HEK293 (cell line): ENCODE data around the gene LRRTM4.

Source experiments
- CTCF ChIA-PET: fragments of 350-600 bp; formaldehyde crosslinking; extraction: SDS; loops from one replicate; lab custom pipeline; 2021; ENCODE audit warnings: antibody characterized with exemption; lab: Yijun Ruan, JAX
- POLR2A ChIA-PET: fragments of 300-600 bp; formaldehyde crosslinking; extraction: SDS; loops from one replicate; lab custom pipeline; 2020; ENCODE audit warnings: antibody characterized with exemption, inconsistent platforms; lab: Yijun Ruan, JAX
- H3K27ac ChIP-seq: fragments of 200-500 bp; sonication (Bioruptor generic); 2 replicates; pipeline ENCODE4 v1.5.1; 2014; ENCODE audit warnings: low read depth, low read length, control low read depth, inconsistent platforms; ENCODE audit errors: extremely low read depth
- H3K36me3 ChIP-seq, 2 experiments: fragments of 200-500 bp in 1 of 2; sonication (Bioruptor generic) in 1 of 2; 1 replicate in 1 of 2; 2 replicates in 1 of 2; pipeline ENCODE4 v1.5.1; 2014 to 2017; ENCODE audit warnings: inconsistent platforms in 2 of 2, low read length in 2 of 2; ENCODE audit not compliant: control insufficient read depth in 2 of 2, insufficient read depth in 1 of 2
- H3K4me1 ChIP-seq: fragments of 200-500 bp; sonication (Bioruptor generic); 2 replicates; pipeline ENCODE4 v1.5.1; 2014; ENCODE audit warnings: mild to moderate bottlenecking, low read length, inconsistent platforms; ENCODE audit not compliant: control insufficient read depth, insufficient read depth
- H3K4me3 ChIP-seq: 2 replicates; pipeline ENCODE4 v1.5.1; 2011; ENCODE audit warnings: low read depth, mild to moderate bottlenecking, control low read depth, low read length, moderate library complexity
- H3K9me3 ChIP-seq: fragments of 200-500 bp; sonication (Bioruptor generic); 2 replicates; pipeline ENCODE4 v1.5.1; 2014; ENCODE audit warnings: low read depth, low read length, inconsistent platforms; ENCODE audit not compliant: control insufficient read depth, insufficient read depth
- BCL11B ChIP-seq: fragments of 450-650 bp; formaldehyde crosslinking; IDR thresholded peaks from 2 replicates; pipeline ENCODE4 v1.5.1; 2016; ENCODE audit warnings: low read depth, missing biosample characterization, missing genetic modification characterization
- GLI2 ChIP-seq: fragments of 450-650 bp; formaldehyde crosslinking; IDR thresholded peaks from 2 replicates; pipeline ENCODE4; 2017; ENCODE audit warnings: missing biosample characterization, missing genetic modification characterization, low read depth, borderline replicate concordance
- IKZF3 ChIP-seq: fragments of 450-650 bp; IDR thresholded peaks from 2 replicates; pipeline ENCODE4 v1.5.0; 2018; ENCODE audit warnings: missing biosample characterization, mild to moderate bottlenecking, missing genetic modification characterization, moderate library complexity
- KLF16 ChIP-seq: fragments of 450-650 bp; formaldehyde crosslinking; IDR thresholded peaks from 2 replicates; pipeline ENCODE4 v1.5.1; 2017; ENCODE audit warnings: missing biosample characterization, missing genetic modification characterization
- KLF17 ChIP-seq: fragments of 450-650 bp; formaldehyde crosslinking; IDR thresholded peaks from 2 replicates; pipeline ENCODE4 v1.5.1; 2016; ENCODE audit warnings: missing biosample characterization, missing genetic modification characterization
- MEIS1 ChIP-seq: sonication (generic); formaldehyde crosslinking; IDR thresholded peaks from 2 replicates; pipeline ENCODE4 v1.8.1; 2022; ENCODE audit warnings: missing genetic modification reagents, mild to moderate bottlenecking, borderline replicate concordance
- REST ChIP-seq: fragments of 450-650 bp; formaldehyde crosslinking; IDR thresholded peaks from 2 replicates; pipeline ENCODE4 v1.5.1; 2016; ENCODE audit warnings: missing biosample characterization, missing genetic modification characterization
- SCRT2 ChIP-seq: fragments of 450-650 bp; formaldehyde crosslinking; IDR thresholded peaks from 2 replicates; pipeline ENCODE4 v1.5.1; 2016; ENCODE audit warnings: missing biosample characterization, missing genetic modification characterization
- SP2 ChIP-seq: fragments of 450-650 bp; formaldehyde crosslinking; IDR thresholded peaks from 2 replicates; pipeline ENCODE4 v1.5.1; 2016; ENCODE audit warnings: missing biosample characterization, missing genetic modification characterization
- YY2 ChIP-seq: fragments of 450-650 bp; formaldehyde crosslinking; IDR thresholded peaks from 2 replicates; pipeline ENCODE4 v1.5.1; 2016; ENCODE audit warnings: missing biosample characterization, missing genetic modification characterization
- ZBTB17 ChIP-seq: fragments of 450-650 bp; formaldehyde crosslinking; IDR thresholded peaks from 2 replicates; pipeline ENCODE4 v1.5.1; 2016; ENCODE audit warnings: missing biosample characterization, missing genetic modification characterization
- ZBTB6 ChIP-seq: fragments of 450-650 bp; formaldehyde crosslinking; IDR thresholded peaks from 2 replicates; pipeline ENCODE4 v1.5.1; 2017; ENCODE audit warnings: missing biosample characterization, missing genetic modification characterization
- ZEB2 ChIP-seq: fragments of 450-650 bp; formaldehyde crosslinking; IDR thresholded peaks from 2 replicates; pipeline ENCODE4 v1.5.1; 2016; ENCODE audit warnings: missing biosample characterization, missing genetic modification characterization
- ZFP41 ChIP-seq: fragments of 450-650 bp; formaldehyde crosslinking; IDR thresholded peaks from 2 replicates; pipeline ENCODE4 v1.5.1; 2016; ENCODE audit warnings: missing biosample characterization, missing genetic modification characterization, borderline replicate concordance
- ZNF132 ChIP-seq: fragments of 450-650 bp; formaldehyde crosslinking; IDR thresholded peaks from 2 replicates; pipeline ENCODE4 v1.5.1; 2017; ENCODE audit warnings: missing biosample characterization, missing genetic modification characterization, borderline replicate concordance
- ZNF138 ChIP-seq: fragments of 450-650 bp; formaldehyde crosslinking; IDR thresholded peaks from 2 replicates; pipeline ENCODE4 v1.5.1; 2016; ENCODE audit warnings: missing biosample characterization, missing genetic modification characterization, borderline replicate concordance
- ZNF157 ChIP-seq: fragments of 450-650 bp; formaldehyde crosslinking; IDR thresholded peaks from 2 replicates; pipeline ENCODE4 v1.5.1; 2016; ENCODE audit warnings: missing biosample characterization, missing genetic modification characterization
- ZNF174 ChIP-seq: fragments of 450-650 bp; formaldehyde crosslinking; IDR thresholded peaks from 2 replicates; pipeline ENCODE4 v1.5.0; 2017; ENCODE audit warnings: missing biosample characterization, mild to moderate bottlenecking, missing genetic modification characterization
- ZNF24 ChIP-seq: fragments of 450-650 bp; formaldehyde crosslinking; IDR thresholded peaks from 2 replicates; pipeline ENCODE4 v1.5.1; 2016; ENCODE audit warnings: missing biosample characterization, missing genetic modification characterization
- ZNF324 ChIP-seq: fragments of 450-650 bp; formaldehyde crosslinking; IDR thresholded peaks from 2 replicates; pipeline ENCODE4 v1.5.1; 2016; ENCODE audit warnings: missing biosample characterization, missing genetic modification characterization
- ZNF423 ChIP-seq: fragments of 450-650 bp; formaldehyde crosslinking; IDR thresholded peaks from 2 replicates; pipeline ENCODE4 v1.5.1; 2016; ENCODE audit warnings: missing biosample characterization, missing genetic modification characterization
- ZNF501 ChIP-seq: fragments of 450-650 bp; formaldehyde crosslinking; IDR thresholded peaks from 2 replicates; pipeline ENCODE4 v1.5.1; 2016; ENCODE audit warnings: missing biosample characterization, missing genetic modification characterization
- ZNF560 ChIP-seq: fragments of 450-650 bp; formaldehyde crosslinking; IDR thresholded peaks from 2 replicates; pipeline ENCODE4 v1.5.1; 2017; ENCODE audit warnings: missing biosample characterization, missing genetic modification characterization, borderline replicate concordance
- ZNF600 ChIP-seq: fragments of 450-650 bp; formaldehyde crosslinking; IDR thresholded peaks from 2 replicates; pipeline ENCODE4 v1.5.1; 2016; ENCODE audit warnings: missing biosample characterization, missing genetic modification characterization
- ZNF610 ChIP-seq: fragments of 450-650 bp; formaldehyde crosslinking; IDR thresholded peaks from 2 replicates; pipeline ENCODE4 v1.5.1; 2016; ENCODE audit warnings: missing biosample characterization, missing genetic modification characterization, borderline replicate concordance
- ZNF624 ChIP-seq: fragments of 450-650 bp; formaldehyde crosslinking; IDR thresholded peaks from 2 replicates; pipeline ENCODE4 v1.5.1; 2017; ENCODE audit warnings: missing biosample characterization, missing genetic modification characterization
- ZNF670 ChIP-seq: fragments of 450-650 bp; formaldehyde crosslinking; IDR thresholded peaks from 2 replicates; pipeline ENCODE4 v1.5.1; 2016; ENCODE audit warnings: missing biosample characterization, missing genetic modification characterization, low read depth
- ZNF76 ChIP-seq: fragments of 450-650 bp; formaldehyde crosslinking; IDR thresholded peaks from 2 replicates; pipeline ENCODE4; 2016; ENCODE audit warnings: low read depth, missing biosample characterization, missing genetic modification characterization, borderline replicate concordance
- ZNF830 ChIP-seq: fragments of 450-650 bp; IDR thresholded peaks from 2 replicates; pipeline ENCODE4 v1.5.0; 2018; ENCODE audit warnings: missing biosample characterization, missing genetic modification characterization, low read depth, mild to moderate bottlenecking, moderate library complexity
- ZSCAN23 ChIP-seq: fragments of 450-650 bp; formaldehyde crosslinking; IDR thresholded peaks from 2 replicates; pipeline ENCODE4 v1.5.1; 2016; ENCODE audit warnings: missing biosample characterization, missing genetic modification characterization
- TF ChIP-seq, protein P1 (sequence below): fragments of 450-650 bp; formaldehyde crosslinking; IDR thresholded peaks from 2 replicates; pipeline ENCODE4 v1.5.1; 2017; ENCODE audit warnings: missing biosample characterization, missing genetic modification characterization

The LRRTM4 gene

GRCh38 chr2:76946631-76947145, 575.5 kb downstream of the LRRTM4 start:
- CTCF ChIA-PET = interaction anchor here (0.7 kb wide), 1 partner anchor 28 kb away, joined by 3 read pairs; no protein-coding TSS in a partner anchor
- no peak for TF ChIP-seq ZNF157 (tag by site-specific recombination)
- no peak for TF ChIP-seq ZBTB6 (tag by site-specific recombination)
- TF ChIP-seq ZNF174 (tag by site-specific recombination) = no peak
- TF ChIP-seq KLF17 (tag by site-specific recombination) = no peak
- no peak for TF ChIP-seq ZBTB17 (tag by site-specific recombination)
- TF ChIP-seq SCRT2 (tag by site-specific recombination) = no peak
- no peak for TF ChIP-seq ZNF560
- TF ChIP-seq BCL11B (tag by site-specific recombination) = no peak
- TF ChIP-seq SP2 = no peak
- no peak for TF ChIP-seq KLF16 (tag by site-specific recombination)
- no peak for TF ChIP-seq ZSCAN23
- TF ChIP-seq ZNF830 (tag by site-specific recombination) = no peak
- no peak overlapping the region for H3K27ac ChIP-seq
- H3K36me3 ChIP-seq = no peaks in the 10 kb centered on the region
- no peak overlapping the region for H3K4me3 ChIP-seq
- H3K9me3 ChIP-seq = no peaks in the 10 kb centered on the region
- H3K4me1 ChIP-seq = no peaks in the 10 kb centered on the region
- POLR2A ChIA-PET = no interaction called here

- CTCF ChIA-PET = interaction anchor here (0.6 to 0.7 kb wide), 2 partner anchors 8 to 74 kb away, joined by 3 read pairs; no protein-coding TSS in a partner anchor
- no peak overlapping the region for H3K4me3 ChIP-seq
- TF ChIP-seq ZNF501 (no peak), ZNF670 (tag by site-specific recombination) (no peak), ZNF423 (tag by site-specific recombination) (no peak), ZFP41 (tag by site-specific recombination) (no peak), ZNF324 (tag by site-specific recombination) (no peak), REST (tag by site-specific recombination) (no peak), IKZF3 (tag by site-specific recombination) (no peak), ZNF76 (tag by site-specific recombination) (no peak), ZNF24 (no peak), GLI2 (no peak), ZEB2 (no peak), ZNF600 (tag by site-specific recombination) (no peak), ZNF624 (tag by site-specific recombination) (no peak), ZNF610 (tag by site-specific recombination) (no peak), ZNF132 (tag by site-specific recombination) (no peak), MEIS1 (CRISPR knock-in tag) (no peak), ZNF138 (tag by site-specific recombination) (no peak), YY2 (tag by site-specific recombination) (no peak)
- TF ChIP-seq, protein P1, sequence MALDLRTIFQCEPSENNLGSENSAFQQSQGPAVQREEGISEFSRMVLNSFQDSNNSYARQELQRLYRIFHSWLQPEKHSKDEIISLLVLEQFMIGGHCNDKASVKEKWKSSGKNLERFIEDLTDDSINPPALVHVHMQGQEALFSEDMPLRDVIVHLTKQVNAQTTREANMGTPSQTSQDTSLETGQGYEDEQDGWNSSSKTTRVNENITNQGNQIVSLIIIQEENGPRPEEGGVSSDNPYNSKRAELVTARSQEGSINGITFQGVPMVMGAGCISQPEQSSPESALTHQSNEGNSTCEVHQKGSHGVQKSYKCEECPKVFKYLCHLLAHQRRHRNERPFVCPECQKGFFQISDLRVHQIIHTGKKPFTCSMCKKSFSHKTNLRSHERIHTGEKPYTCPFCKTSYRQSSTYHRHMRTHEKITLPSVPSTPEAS = no peak
- TF ChIP-seq, all 188 proteins: peak for 0
- H3K9me3 ChIP-seq = no peaks in the 10 kb centered on the region
- no peaks in the 10 kb centered on the region for H3K36me3 ChIP-seq
- no peaks in the 10 kb centered on the region for H3K4me1 ChIP-seq
- H3K27ac ChIP-seq = no peak overlapping the region
- POLR2A ChIA-PET = no interaction called here
These were observed 581.6 kb downstream of the LRRTM4 start for GRCh38 chr2:76940559-76940958.
